ENCODE results near the gene EFHC1. TPM values are rescaled to one million over a fixed set of nuclear protein-coding genes. Genes with fewer than 3 reads are reported as not detected.

Gene EFHC1
- total RNA-seq, 4 donors from 2014 or later: 17.1 to 28.4 (median 19.5) TPM

DNA sequence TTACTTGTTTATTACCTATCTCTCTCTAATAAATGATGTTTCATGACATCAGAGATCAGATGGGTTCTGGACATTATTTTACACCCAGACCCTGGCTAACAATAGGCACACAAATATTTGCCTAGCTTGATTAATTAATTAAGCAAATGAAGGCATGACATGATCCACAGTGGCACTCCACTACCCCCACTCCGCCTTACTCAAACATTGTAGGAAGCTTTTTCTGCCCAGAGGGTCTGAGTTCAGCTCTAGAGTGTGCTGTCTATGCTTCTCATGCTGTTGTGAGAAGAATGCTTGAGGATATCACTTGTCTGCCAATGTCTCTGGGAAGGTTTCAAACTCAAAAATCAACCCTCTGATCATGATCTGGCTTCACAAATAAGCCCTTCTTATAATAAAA is 111.7 kb downstream of the EFHC1 start:
- no peaks in the 10 kb centered on the region for H3K4me1 ChIP-seq
- WGBS, 2 donors (ENCODE audit: low coverage in 1 of 2): 95 to 100% methylated on average over 1 of the region's 1 CpG
- in situ Hi-C loops (cut with MboI; ENCODE audit: low pct_ligation_motif_present in 1 of 4, low pct_unique_long_range_greater_than_20kb in 1 of 4, low sequenced_read_pairs in 3 of 4): no loop called here
- no peaks in the 10 kb centered on the region for H3K36me3 ChIP-seq
- H3K4me3 ChIP-seq: no peak overlapping the region
- intact Hi-C loops (cut with DNase I; ENCODE audit: low total_unique reads): no loop called here
- no peaks in the 10 kb centered on the region for H3K9me3 ChIP-seq
- H3K27me3 ChIP-seq: no peaks in the 10 kb centered on the region
- peak overlapping the region in 1 of 4 donors; percentile 18 for H3K27ac ChIP-seq
- DNase-seq: no peak
- TF ChIP-seq POLR2A (IDR thresholded peaks at IDR 0.05) (no peak), EP300 (IDR thresholded peaks at IDR 0.05; ENCODE audit: low read depth) (no peak), POLR2AphosphoS5 (IDR thresholded peaks at IDR 0.05) (no peak)
- TF ChIP-seq, protein P1, sequence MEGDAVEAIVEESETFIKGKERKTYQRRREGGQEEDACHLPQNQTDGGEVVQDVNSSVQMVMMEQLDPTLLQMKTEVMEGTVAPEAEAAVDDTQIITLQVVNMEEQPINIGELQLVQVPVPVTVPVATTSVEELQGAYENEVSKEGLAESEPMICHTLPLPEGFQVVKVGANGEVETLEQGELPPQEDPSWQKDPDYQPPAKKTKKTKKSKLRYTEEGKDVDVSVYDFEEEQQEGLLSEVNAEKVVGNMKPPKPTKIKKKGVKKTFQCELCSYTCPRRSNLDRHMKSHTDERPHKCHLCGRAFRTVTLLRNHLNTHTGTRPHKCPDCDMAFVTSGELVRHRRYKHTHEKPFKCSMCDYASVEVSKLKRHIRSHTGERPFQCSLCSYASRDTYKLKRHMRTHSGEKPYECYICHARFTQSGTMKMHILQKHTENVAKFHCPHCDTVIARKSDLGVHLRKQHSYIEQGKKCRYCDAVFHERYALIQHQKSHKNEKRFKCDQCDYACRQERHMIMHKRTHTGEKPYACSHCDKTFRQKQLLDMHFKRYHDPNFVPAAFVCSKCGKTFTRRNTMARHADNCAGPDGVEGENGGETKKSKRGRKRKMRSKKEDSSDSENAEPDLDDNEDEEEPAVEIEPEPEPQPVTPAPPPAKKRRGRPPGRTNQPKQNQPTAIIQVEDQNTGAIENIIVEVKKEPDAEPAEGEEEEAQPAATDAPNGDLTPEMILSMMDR (IDR thresholded peaks at IDR 0.05): no peak

DNA sequence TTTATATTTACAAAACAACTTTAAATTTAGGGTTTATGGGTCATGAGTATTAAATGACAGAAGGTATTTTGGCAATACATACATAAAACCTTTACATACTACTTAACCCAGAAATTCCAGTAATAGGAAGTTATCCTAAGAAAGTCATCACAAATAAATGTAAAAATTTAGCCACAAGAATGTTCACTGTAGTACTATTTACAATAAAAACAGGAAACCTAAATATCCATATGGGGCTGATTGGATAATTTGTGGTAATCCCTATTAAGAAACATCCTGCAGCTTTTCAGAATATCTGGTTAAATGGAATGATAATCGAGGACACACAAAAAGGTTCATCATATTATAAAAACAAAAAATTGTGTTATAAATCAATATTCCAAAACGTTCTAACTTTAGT is 112.3 kb downstream of the EFHC1 start:
- in situ Hi-C loops (cut with MboI; ENCODE audit: low pct_ligation_motif_present in 1 of 4, low pct_unique_long_range_greater_than_20kb in 1 of 4, low sequenced_read_pairs in 3 of 4): no loop called here
- no peak for DNase-seq
- H3K9me3 ChIP-seq: no peaks in the 10 kb centered on the region
- H3K4me3 ChIP-seq: no peak overlapping the region
- no peak for TF ChIP-seq EP300 (IDR thresholded peaks at IDR 0.05; ENCODE audit: low read depth)
- TF ChIP-seq POLR2A (IDR thresholded peaks at IDR 0.05): no peak
- TF ChIP-seq, protein P1 (IDR thresholded peaks at IDR 0.05): no peak
- no peak for TF ChIP-seq POLR2AphosphoS5 (IDR thresholded peaks at IDR 0.05)
- intact Hi-C loops (cut with DNase I; ENCODE audit: low total_unique reads): no loop called here
- H3K27ac ChIP-seq: no peak overlapping the region
- 76 to 88% methylated on average over 2 of the region's 2 CpGs for WGBS, 2 donors (ENCODE audit: low coverage in 1 of 2)
- H3K36me3 ChIP-seq: no peaks in the 10 kb centered on the region
- H3K4me1 ChIP-seq: peaks cover 0 to 4% (median 3%) of the 10 kb centered on the region in 4 donors
- no peaks in the 10 kb centered on the region for H3K27me3 ChIP-seq

DNA sequence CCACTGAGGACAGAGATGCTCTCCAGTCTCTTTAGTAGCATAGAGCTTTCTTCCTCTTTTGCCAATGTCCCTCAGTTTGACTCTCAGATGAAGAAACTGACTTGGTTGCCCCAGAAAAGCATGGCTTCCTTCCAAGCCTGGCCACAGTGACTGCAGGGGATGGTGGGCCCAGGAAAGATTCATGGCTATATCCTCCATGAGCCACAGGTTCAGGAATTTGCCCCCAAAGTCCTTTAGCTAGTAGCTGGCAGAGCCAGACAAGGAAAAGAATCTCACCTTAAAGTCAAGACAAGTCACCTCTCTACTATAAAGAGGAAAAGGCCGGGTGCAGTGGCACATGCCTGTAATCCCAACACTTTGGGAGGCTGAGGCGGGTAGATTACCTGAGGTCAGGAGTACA is 113.3 kb downstream of the EFHC1 start:
- WGBS, 2 donors (ENCODE audit: low coverage in 1 of 2): 100% methylated on average over 2 of the region's 2 CpGs
- DNase-seq: no peak
- Histone ChIP-seq H3K27me3 (no peaks in the 10 kb centered on the region), H3K36me3 (no peaks in the 10 kb centered on the region), H3K9me3 (no peaks in the 10 kb centered on the region), H3K4me3 (no peak overlapping the region), H3K4me1 (peaks cover 8 to 14% (median 11%) of the 10 kb centered on the region in 4 donors), H3K27ac (no peak overlapping the region)
- TF ChIP-seq EP300 (IDR thresholded peaks at IDR 0.05; ENCODE audit: low read depth) (no peak), POLR2A (IDR thresholded peaks at IDR 0.05) (no peak), POLR2AphosphoS5 (IDR thresholded peaks at IDR 0.05) (no peak)
- TF ChIP-seq, protein P1 (IDR thresholded peaks at IDR 0.05): no peak
- intact Hi-C loops (cut with DNase I; ENCODE audit: low total_unique reads): no loop called here
- in situ Hi-C loops (cut with MboI; ENCODE audit: low pct_ligation_motif_present in 1 of 4, low pct_unique_long_range_greater_than_20kb in 1 of 4, low sequenced_read_pairs in 3 of 4): no loop called here

DNA sequence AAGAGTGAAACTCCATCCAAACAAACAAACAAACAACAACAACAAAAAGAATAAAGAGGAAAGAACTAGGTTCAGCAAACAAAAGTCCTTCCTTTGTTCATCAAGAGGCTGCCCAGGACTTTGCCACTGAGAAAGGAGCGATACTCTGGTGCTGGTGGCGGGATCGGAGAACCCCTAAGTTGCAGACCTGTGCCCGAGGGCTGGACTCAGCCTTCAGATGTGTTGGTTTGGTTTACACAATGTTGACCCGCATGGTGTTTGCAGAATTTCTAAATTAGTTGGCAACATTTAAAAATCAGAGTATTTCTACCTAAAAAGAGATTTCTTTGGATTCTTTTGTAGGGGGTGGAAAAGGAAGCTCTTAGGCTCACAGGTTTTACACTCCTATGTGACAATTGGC is 114.2 kb downstream of the EFHC1 start:
- Histone ChIP-seq H3K36me3 (no peaks in the 10 kb centered on the region), H3K4me1 (peaks cover 12 to 21% (median 14%) of the 10 kb centered on the region in 4 donors), H3K9me3 (no peaks in the 10 kb centered on the region), H3K27ac (peak overlapping the region in 1 of 4 donors; percentile 34), H3K4me3 (no peak overlapping the region), H3K27me3 (no peaks in the 10 kb centered on the region)
- in situ Hi-C loops (cut with MboI; ENCODE audit: low pct_ligation_motif_present in 1 of 4, low pct_unique_long_range_greater_than_20kb in 1 of 4, low sequenced_read_pairs in 3 of 4): no loop called here
- TF ChIP-seq EP300 (IDR thresholded peaks at IDR 0.05; ENCODE audit: low read depth) (no peak), POLR2A (IDR thresholded peaks at IDR 0.05) (no peak), POLR2AphosphoS5 (IDR thresholded peaks at IDR 0.05) (no peak)
- TF ChIP-seq, protein P1 (IDR thresholded peaks at IDR 0.05): no peak
- intact Hi-C loops (cut with DNase I; ENCODE audit: low total_unique reads): no loop called here
- DNase-seq: no peak
- 97 to 100% methylated on average over 5 of the region's 5 CpGs for WGBS, 2 donors (ENCODE audit: low coverage in 1 of 2)

Measured in transverse colon (tissue), 4 donors.